Measurements from ENCODE around the gene ZNF335.

ZNF335 gene

GRCh38 chr20:45971675-45972499 lies at the start of gene ZNF335:
ZNF335 (minus strand) TSS chr20:45972203; CDS start chr20:45971410, 793 bp downstream.
- peak; percentile 80 for DNase-seq

DNA sequence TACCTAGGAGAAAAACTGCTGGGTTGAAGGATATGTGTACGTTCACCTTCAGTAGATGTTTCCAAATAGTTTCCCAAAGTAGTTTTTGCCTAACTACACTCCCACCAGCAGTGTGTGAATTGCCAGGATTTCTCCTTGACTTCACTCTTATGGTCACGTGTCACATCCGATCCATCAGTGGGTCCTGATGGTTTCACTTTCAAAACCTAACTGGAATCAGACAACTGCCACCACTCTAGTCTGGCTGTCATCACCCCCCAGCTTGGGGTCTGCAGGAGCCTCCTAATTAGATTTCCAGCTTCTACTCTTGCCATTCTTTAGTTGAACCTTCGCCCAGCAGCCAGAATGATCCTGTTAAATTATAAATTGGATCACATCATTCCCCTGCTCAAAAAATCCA lies 48.6 kb upstream of the ZNF335 start:
- no peak for DNase-seq

DNA sequence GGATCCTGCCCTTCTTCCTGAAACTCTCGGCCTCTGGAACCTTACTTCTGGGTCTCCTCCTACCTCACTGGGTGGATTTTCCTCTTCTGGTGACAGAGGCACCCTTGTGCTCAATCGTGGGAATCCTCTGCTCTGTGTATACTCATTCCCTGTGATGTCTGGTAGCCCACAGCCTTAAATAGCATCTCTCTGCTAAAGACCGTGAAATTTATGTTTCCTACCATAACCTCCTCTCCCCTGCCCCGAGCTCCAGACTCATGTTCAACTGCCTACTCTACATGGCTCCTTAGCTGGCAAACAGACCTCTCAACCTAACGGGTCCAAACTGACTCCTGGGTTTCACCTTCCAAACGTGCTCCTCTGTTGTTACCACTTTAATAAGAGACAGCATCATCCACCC lies 46.6 kb upstream of the ZNF335 start:
- DNase-seq, result no peak

- DNase-seq, result no peak
Observed at GRCh38 chr20:46018112-46018511, 46.1 kb upstream of the ZNF335 start.

GRCh38 chr20:46017272-46017671 lies 45.3 kb upstream of the ZNF335 start:
- no peak for DNase-seq

GRCh38 chr20:46014517-46015396 lies 42.8 kb upstream of the ZNF335 start:
- DNase-seq, result no peak

DNA sequence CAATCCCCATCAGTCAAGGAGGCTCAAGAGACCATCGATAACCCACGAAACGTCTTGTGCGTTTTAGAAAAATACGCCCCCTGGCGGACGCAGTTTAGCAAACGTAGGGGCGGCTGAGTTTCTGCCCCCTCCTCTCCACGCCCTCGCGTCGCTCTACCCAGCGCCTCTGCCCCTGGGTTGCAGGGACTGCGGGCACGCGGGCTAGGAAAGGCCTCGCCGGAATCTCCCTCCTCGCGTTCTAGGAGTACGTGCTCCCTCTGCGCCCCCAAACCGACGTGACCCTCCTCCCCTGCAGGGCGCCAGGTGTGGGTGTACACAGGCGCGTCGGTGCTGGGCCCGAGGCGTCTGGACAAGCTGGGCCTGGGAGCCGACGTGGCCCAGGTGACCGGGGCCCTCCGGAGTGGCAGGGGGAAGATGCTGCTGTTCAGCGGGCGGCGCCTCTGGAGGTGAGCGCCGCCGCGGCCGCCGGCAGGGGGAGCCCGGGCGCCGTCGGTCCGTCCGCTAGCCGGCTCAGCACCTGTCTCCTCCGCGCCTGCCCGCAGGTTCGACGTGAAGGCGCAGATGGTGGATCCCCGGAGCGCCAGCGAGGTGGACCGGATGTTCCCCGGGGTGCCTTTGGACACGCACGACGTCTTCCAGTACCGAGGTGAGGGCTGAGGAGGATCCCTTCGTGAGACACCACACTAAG lies 42.0 kb upstream of the ZNF335 start:
- DNase-seq, result peak; percentile 51

GRCh38 chr20:46013322-46013828 lies 41.4 kb upstream of the ZNF335 start:
- no peak for DNase-seq

GRCh38 chr20:46012921-46013320 lies 40.9 kb upstream of the ZNF335 start:
- DNase-seq, result no peak

- peak; percentile 59 for DNase-seq
Observed at GRCh38 chr20:46011631-46012482, 39.9 kb upstream of the ZNF335 start.

DNA sequence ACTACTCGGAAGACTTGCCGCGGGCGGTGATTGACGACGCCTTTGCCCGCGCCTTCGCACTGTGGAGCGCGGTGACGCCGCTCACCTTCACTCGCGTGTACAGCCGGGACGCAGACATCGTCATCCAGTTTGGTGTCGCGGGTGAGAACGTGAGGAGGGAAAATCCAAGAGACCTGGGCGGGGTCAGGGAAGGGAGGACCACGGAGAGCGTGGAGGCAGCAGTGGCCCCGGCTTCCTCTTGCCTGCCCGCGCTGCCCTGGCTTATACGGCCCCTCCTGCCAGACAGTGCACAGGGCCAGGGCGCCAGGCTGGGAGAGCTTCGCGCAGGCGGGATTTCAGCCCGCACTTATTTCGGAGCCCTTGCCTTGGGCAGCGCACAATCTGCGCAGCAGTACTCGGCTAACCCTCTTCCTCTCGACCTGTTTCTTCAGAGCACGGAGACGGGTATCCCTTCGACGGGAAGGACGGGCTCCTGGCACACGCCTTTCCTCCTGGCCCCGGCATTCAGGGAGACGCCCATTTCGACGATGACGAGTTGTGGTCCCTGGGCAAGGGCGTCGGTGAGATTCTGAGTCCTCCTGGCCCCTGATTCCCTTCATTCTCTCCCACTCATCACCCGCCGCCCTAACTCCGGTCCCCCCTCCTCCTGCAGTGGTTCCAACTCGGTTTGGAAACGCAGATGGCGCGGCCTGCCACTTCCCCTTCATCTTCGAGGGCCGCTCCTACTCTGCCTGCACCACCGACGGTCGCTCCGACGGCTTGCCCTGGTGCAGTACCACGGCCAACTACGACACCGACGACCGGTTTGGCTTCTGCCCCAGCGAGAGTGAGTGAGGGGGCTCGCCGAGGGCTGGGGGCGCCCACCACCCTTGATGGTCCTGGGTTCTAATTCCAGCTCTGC lies 38.7 kb upstream of the ZNF335 start:
- DNase-seq, result no peak

GRCh38 chr20:46009816-46010215 lies 37.8 kb upstream of the ZNF335 start:
- no peak for DNase-seq

GRCh38 chr20:46007671-46008070 lies 35.7 kb upstream of the ZNF335 start:
- DNase-seq, result no peak

DNA sequence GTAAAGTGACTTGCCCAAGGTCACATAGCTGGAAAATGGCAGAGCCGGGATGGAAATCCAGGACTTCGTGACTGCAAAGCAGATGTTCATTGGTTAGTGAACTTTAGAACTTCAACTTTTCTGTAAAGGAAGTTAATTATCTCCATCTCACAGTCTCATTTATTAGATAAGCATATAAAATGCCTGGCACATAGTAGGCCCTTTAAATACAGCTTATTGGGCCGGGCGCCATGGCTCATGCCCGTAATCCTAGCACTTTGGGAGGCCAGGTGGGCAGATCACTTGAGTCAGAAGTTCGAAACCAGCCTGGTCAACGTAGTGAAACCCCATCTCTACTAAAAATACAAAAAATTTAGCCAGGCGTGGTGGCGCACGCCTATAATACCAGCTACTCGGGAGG lies 35.0 kb upstream of the ZNF335 start:
- no peak for DNase-seq

GRCh38 chr20:46006022-46006705 lies 34.2 kb upstream of the ZNF335 start:
- DNase-seq, result no peak

DNA sequence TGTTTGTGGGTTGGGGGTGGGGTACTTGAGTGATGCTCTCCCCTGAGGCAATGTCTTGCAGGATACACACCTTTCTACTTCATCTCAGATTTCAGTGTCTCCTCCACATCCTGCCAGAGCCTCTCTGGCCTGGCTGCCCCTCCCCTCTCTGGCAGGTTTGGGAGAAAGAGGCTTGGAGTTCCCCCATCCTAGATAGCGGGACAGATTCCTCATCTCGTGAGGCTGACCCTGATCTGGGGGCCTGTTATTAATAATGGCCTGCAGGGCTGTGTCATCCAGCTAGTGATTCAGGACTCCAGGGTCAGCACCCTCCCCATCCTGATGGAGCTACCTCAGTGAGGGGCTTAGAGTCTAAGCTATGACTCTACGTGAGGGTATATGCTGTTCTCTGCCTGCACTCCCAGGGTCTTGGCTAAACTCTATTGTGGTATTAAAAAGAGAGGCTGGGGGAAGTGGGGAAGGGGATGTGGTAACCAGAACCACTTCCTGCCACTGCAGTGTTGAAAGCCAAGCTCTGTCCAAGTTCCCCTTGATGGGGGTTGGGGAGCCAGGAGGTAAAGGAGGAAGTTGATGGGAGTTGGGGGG lies 33.0 kb upstream of the ZNF335 start:
- no peak for DNase-seq

GRCh38 chr20:46004187-46004586 lies 32.2 kb upstream of the ZNF335 start:
- no peak for DNase-seq

GRCh38 chr20:46002008-46002407 lies 30.0 kb upstream of the ZNF335 start:
- no peak for DNase-seq

DNA sequence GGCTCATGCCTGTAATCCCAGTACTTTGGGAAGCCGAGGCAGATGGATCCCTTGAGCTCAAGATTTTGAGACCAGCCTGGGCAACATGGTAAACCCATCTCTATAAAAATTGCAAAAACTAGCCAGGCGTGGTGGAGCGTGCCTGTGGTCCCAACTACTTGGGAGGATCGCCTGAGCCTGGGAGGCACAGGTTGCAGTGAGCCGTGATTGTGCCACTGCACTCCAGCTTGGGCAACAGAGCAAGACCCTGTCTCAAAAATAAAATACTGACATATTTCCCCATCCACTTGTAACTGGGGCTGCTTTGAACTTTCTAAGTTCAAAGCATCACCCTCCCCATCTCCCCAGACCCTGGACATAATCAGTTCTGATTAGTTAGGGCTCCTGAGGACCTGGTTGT lies 29.5 kb upstream of the ZNF335 start:
- DNase-seq, result no peak

Data from NCI-H2029 treated with DMSO at 0.1 percent for 48 hours (cell line).